Smooth muscle cell (in vitro differentiated cells): ENCODE measurements around the gene ANKDD1A. TPM values are rescaled to one million over a fixed set of nuclear protein-coding genes. Genes with fewer than 3 reads are reported as not detected.

Source experiments
- DNase-seq: peaks from one replicate; lab custom pipeline; 2025; ENCODE audit not compliant: unreplicated experiment; lab: John Stamatoyannopoulos, UW
- H2AFZ ChIP-seq: fragments of 200-600 bp; sonication (generic); 2 replicates; pipeline ENCODE4 v1.6.0; 2016; ENCODE audit warnings: antibody characterized with exemption, low read depth, mild to moderate bottlenecking
- H3F3A ChIP-seq: fragments of 200-600 bp; sonication (generic); 2 replicates; pipeline ENCODE4 v1.6.0; 2017; ENCODE audit warnings: antibody characterized with exemption, low read depth
- H3K27ac ChIP-seq: fragments of 200-600 bp; sonication (generic); 2 replicates; pipeline ENCODE4 v1.5.1; 2016; ENCODE audit warnings: low read depth, mild to moderate bottlenecking
- H3K27me3 ChIP-seq: fragments of 200-600 bp; sonication (generic); 2 replicates; pipeline ENCODE4 v1.6.1; 2016; ENCODE audit warnings: low read depth, mild to moderate bottlenecking
- H3K36me3 ChIP-seq: fragments of 200-600 bp; sonication (generic); 2 replicates; pipeline ENCODE4 v1.5.1; 2016; ENCODE audit warnings: low read depth
- H3K4me1 ChIP-seq: fragments of 200-600 bp; sonication (generic); 2 replicates; pipeline ENCODE4 v1.5.1; 2016; ENCODE audit warnings: low read depth
- H3K4me2 ChIP-seq: fragments of 200-600 bp; sonication (generic); 2 replicates; pipeline ENCODE4 v1.6.0; 2016; ENCODE audit warnings: mild to moderate bottlenecking
- H3K4me3 ChIP-seq: fragments of 200-600 bp; sonication (generic); 2 replicates; pipeline ENCODE4 v1.5.1; 2016; ENCODE audit warnings: mild to moderate bottlenecking
- H3K79me2 ChIP-seq: fragments of 200-600 bp; sonication (generic); 2 replicates; pipeline ENCODE4 v1.6.0; 2016; ENCODE audit warnings: low read depth, mild to moderate bottlenecking
- H3K9ac ChIP-seq: fragments of 200-600 bp; sonication (generic); 2 replicates; pipeline ENCODE4 v1.6.0; 2016; ENCODE audit warnings: low read depth
- H3K9me3 ChIP-seq: fragments of 200-600 bp; sonication (generic); replicated peaks from 2 replicates; pipeline ENCODE4 v1.5.1; 2016; ENCODE audit warnings: low read depth
- H4K20me1 ChIP-seq: fragments of 200-600 bp; sonication (generic); 2 replicates; pipeline ENCODE4 v1.6.0; 2016; ENCODE audit warnings: low read depth
- WGBS: methylation state at CpG from one replicate; pipeline ENCODE4 v1.1.7; 2016; ENCODE audit warnings: low lambda C conversion rate; 5-methylcytosine and 5-hydroxymethylcytosine counted together
- polyA plus RNA-seq: library from polyadenylated mRNA; unstranded; fragments of >200 nt; fragmentation: Nextera tagmentation; extraction: Ambion mirVana; gene quantifications from 2 replicates; pipeline ENCODE4 v1.2.1, GENCODE V29; 2016
- total RNA-seq: library from RNA; depleted of rRNA; stranded (reverse); fragments of >200 nt; gene quantifications from 2 replicates; pipeline ENCODE4 v1.2.3, GENCODE V29; 2014
- TF ChIP-seq, protein P1 (sequence below): fragments of 200-600 bp; sonication (generic); IDR thresholded peaks from 2 replicates; pipeline ENCODE4 v1.5.1; 2017; ENCODE audit warnings: borderline replicate concordance, mild to moderate bottlenecking, antibody characterized with exemption; ENCODE audit not compliant: insufficient read depth, poor library complexity, severe bottlenecking

Gene ANKDD1A
- total and polyA plus RNA-seq, 2 experiments from 2014 or later, result 1.3 to 2.8 TPM

DNA sequence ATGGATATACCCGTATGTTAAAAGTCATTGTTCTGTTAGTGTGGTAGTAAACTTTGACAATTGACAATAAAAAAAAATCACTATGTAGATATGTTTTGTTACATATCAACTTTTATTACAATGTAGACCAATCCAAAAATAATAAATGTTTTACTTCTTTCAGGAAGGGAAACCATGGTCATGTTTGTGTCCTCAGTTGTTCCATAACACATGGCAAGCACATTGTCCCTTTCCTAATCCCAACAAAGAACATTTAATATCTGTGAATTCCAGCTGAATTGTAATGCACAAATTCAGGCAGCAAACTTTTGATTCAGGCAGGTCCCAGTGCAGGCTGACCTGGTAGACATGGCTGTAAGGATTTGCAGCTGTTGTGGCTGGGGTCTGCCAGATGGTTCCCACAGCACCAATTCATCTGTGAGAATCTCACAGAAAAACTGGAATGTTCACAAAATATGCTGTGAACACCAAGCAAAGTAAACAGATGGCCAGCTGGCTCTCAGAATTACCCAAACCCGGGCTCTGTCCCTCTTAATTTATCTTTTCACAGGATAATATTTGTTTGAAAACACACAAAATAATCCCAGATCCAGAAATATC lies 79.9 kb downstream of the ANKDD1A start:
- TF ChIP-seq, protein P1, sequence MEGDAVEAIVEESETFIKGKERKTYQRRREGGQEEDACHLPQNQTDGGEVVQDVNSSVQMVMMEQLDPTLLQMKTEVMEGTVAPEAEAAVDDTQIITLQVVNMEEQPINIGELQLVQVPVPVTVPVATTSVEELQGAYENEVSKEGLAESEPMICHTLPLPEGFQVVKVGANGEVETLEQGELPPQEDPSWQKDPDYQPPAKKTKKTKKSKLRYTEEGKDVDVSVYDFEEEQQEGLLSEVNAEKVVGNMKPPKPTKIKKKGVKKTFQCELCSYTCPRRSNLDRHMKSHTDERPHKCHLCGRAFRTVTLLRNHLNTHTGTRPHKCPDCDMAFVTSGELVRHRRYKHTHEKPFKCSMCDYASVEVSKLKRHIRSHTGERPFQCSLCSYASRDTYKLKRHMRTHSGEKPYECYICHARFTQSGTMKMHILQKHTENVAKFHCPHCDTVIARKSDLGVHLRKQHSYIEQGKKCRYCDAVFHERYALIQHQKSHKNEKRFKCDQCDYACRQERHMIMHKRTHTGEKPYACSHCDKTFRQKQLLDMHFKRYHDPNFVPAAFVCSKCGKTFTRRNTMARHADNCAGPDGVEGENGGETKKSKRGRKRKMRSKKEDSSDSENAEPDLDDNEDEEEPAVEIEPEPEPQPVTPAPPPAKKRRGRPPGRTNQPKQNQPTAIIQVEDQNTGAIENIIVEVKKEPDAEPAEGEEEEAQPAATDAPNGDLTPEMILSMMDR, result no peak
- Histone ChIP-seq H3K9ac (no peak overlapping the region), H3K27ac (no peak overlapping the region), H4K20me1 (no peaks in the 10 kb centered on the region), H3K9me3 (no peaks in the 10 kb centered on the region), H3K36me3 (no peaks in the 10 kb centered on the region), H2AFZ (peak overlapping the region; percentile 44), H3F3A (no peaks in the 10 kb centered on the region), H3K4me2 (no peak overlapping the region), H3K27me3 (no peaks in the 10 kb centered on the region), H3K4me3 (no peak overlapping the region), H3K79me2 (peaks cover 9% of the 10 kb centered on the region), H3K4me1 (peaks cover 9% of the 10 kb centered on the region)
- DNase-seq, result no peak
- 83% methylated on average over 2 of the region's 2 CpGs for WGBS

- H3K36me3 ChIP-seq, result no peaks in the 10 kb centered on the region
- no peaks in the 10 kb centered on the region for H4K20me1 ChIP-seq
- 90% methylated on average over 1 of the region's 1 CpG for WGBS
- H2AFZ ChIP-seq, result no peak overlapping the region
- peaks cover 9% of the 10 kb centered on the region for H3K4me1 ChIP-seq
- H3K9ac ChIP-seq, result no peak overlapping the region
- peaks cover 7% of the 10 kb centered on the region for H3K79me2 ChIP-seq
- H3K27ac ChIP-seq, result no peak overlapping the region
- H3F3A ChIP-seq, result no peaks in the 10 kb centered on the region
- DNase-seq, result no peak
- H3K9me3 ChIP-seq, result no peaks in the 10 kb centered on the region
- H3K27me3 ChIP-seq, result no peaks in the 10 kb centered on the region
- no peak overlapping the region for H3K4me2 ChIP-seq
- no peak overlapping the region for H3K4me3 ChIP-seq
- TF ChIP-seq, protein P1, result no peak
These were observed 81.6 kb downstream of the ANKDD1A start for GRCh38 chr15:64993290-64993689.

GRCh38 chr15:64997066-64997465 lies 85.4 kb downstream of the ANKDD1A start:
- peak overlapping the region; percentile 65 for H2AFZ ChIP-seq
- H3K4me2 ChIP-seq, result no peak overlapping the region
- H3K9me3 ChIP-seq, result no peaks in the 10 kb centered on the region
- H3K79me2 ChIP-seq, result no peaks in the 10 kb centered on the region
- no peak overlapping the region for H3K9ac ChIP-seq
- H3K27me3 ChIP-seq, result no peaks in the 10 kb centered on the region
- no peaks in the 10 kb centered on the region for H3K36me3 ChIP-seq
- no peaks in the 10 kb centered on the region for H4K20me1 ChIP-seq
- no peak overlapping the region for H3K4me3 ChIP-seq
- WGBS, result 82% methylated on average over 5 of the region's 5 CpGs
- no peak for DNase-seq
- no peaks in the 10 kb centered on the region for H3F3A ChIP-seq
- TF ChIP-seq, protein P1, result no peak
- no peaks in the 10 kb centered on the region for H3K4me1 ChIP-seq
- no peak overlapping the region for H3K27ac ChIP-seq

DNA sequence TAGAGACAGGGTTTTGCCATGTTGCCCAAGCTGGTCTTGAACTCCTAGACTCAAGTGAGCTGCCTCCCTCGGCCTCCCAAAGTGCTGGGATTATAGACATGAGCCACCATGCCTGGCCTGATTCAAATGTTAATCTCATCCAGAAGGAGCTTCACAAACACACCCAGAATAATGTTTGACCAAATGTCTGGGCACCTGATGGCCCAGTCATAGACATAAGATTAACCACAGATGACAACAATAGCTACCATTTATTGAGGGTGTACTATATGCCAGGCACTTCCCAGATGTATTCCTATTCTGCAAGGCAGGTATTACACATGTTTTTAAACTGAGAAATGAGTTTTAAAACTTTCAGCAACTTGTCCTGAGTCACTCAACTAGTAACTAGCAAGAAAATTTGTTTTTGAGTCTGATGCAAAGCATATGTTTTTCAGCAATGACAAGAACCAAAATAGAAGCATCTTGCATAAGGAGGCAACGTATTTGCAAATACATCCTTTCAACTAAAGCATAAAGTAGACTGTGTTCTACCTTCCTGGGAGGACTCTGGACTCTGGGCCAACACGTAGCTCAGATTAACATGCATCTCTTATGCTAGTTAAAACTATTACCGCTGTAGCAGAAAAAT lies 86.2 kb downstream of the ANKDD1A start:
- Histone ChIP-seq H3K9me3 (no peaks in the 10 kb centered on the region), H3K9ac (no peak overlapping the region), H3K79me2 (no peaks in the 10 kb centered on the region), H3K4me1 (no peaks in the 10 kb centered on the region), H3K27ac (no peak overlapping the region), H3K4me2 (no peak overlapping the region), H2AFZ (no peak overlapping the region), H3K4me3 (no peak overlapping the region), H4K20me1 (no peaks in the 10 kb centered on the region), H3F3A (no peaks in the 10 kb centered on the region), H3K36me3 (no peaks in the 10 kb centered on the region), H3K27me3 (no peaks in the 10 kb centered on the region)
- DNase-seq, result no peak
- TF ChIP-seq, protein P1, result no peak
- WGBS, result 88% methylated on average over 4 of the region's 4 CpGs
